K562 (cell line): ENCODE measurements around the gene PRKAR2B. TPM values are rescaled to one million over a fixed set of nuclear protein-coding genes. Genes with fewer than 3 reads are reported as not detected.
A peak's percentile ranks its signal among the peaks of the same experiment; 100 is the strongest.

Experiments
- ARID1B ChIP-seq: fragments of 450-650 bp; IDR thresholded peaks from 2 replicates; pipeline ENCODE4 v1.6.1; 2016; ENCODE audit warnings: antibody characterized with exemption, mild to moderate bottlenecking, inconsistent platforms
- ARID2 ChIP-seq: fragments of 450-650 bp; IDR thresholded peaks from 2 replicates; pipeline ENCODE4 v1.6.1; 2017; ENCODE audit warnings: antibody characterized with exemption, mild to moderate bottlenecking
- BHLHE40 ChIP-seq: IDR thresholded peaks from 2 replicates; pipeline ENCODE4 v1.6.1; 2011; ENCODE audit warnings: low read length, improper control_type of control experiment
- CBFB ChIP-seq: sonication (generic); formaldehyde crosslinking; IDR thresholded peaks from 2 replicates; pipeline ENCODE4 v1.4.0; 2020; ENCODE audit warnings: mild to moderate bottlenecking, missing genetic modification reagents
- CBX1 ChIP-seq: sonication (generic); IDR thresholded peaks from 2 replicates; pipeline ENCODE4 v1.6.1; 2016; ENCODE audit warnings: antibody characterized with exemption, low read depth, mild to moderate bottlenecking
- CC2D1A ChIP-seq: fragments of 450-650 bp; IDR thresholded peaks from 2 replicates; pipeline ENCODE4 v1.6.1; 2017; ENCODE audit warnings: mild to moderate bottlenecking
- CGGBP1 ChIP-seq: fragments of 250-450 bp; sonication (Bioruptor Pico); IDR thresholded peaks from 2 replicates; pipeline ENCODE4 v1.9.0; 2021; ENCODE audit warnings: mild to moderate bottlenecking
- DNMT1 ChIP-seq: fragments of 450-650 bp; IDR thresholded peaks from 2 replicates; pipeline ENCODE4 v1.6.1; 2016; ENCODE audit warnings: antibody characterized with exemption, mild to moderate bottlenecking
- EP300 ChIP-seq: IDR thresholded peaks from 2 replicates; pipeline ENCODE4 v1.6.1; 2012; ENCODE audit warnings: low read length, improper control_type of control experiment
- FOXA3 ChIP-seq, 2 experiments: fragments of 450-650 bp in 1 of 2; sonication (generic) in 1 of 2; formaldehyde crosslinking; IDR thresholded peaks in 1 of 2; conservative IDR thresholded peaks in 1 of 2; 2 replicates each; pipeline versions ENCODE4 v1.4.0 to v1.8.0; 2020 to 2022; ENCODE audit warnings: mild to moderate bottlenecking in 2 of 2, missing genetic modification reagents in 1 of 2
- HBP1 ChIP-seq: fragments of 450-650 bp; formaldehyde crosslinking; IDR thresholded peaks from 2 replicates; pipeline ENCODE4 v1.4.0; 2022; ENCODE audit warnings: missing genetic modification characterization
- IFI16 ChIP-seq: fragments of 250-450 bp; sonication (Bioruptor Pico); IDR thresholded peaks from 2 replicates; pipeline ENCODE4 v2.1.2; 2022; ENCODE audit warnings: mild to moderate bottlenecking, inconsistent platforms
- ILF3 ChIP-seq: fragments of 450-650 bp; IDR thresholded peaks from 2 replicates; pipeline ENCODE4 v1.6.1; 2018; ENCODE audit warnings: antibody characterized with exemption, mild to moderate bottlenecking, moderate library complexity, borderline replicate concordance
- MTA1 ChIP-seq: fragments of 450-650 bp; IDR thresholded peaks from 2 replicates; pipeline ENCODE4 v1.6.1; 2017; ENCODE audit warnings: borderline replicate concordance
- MXI1 ChIP-seq: IDR thresholded peaks from 2 replicates; pipeline ENCODE4 v1.6.1; 2011; ENCODE audit warnings: low read depth, mild to moderate bottlenecking, improper control_type of control experiment, low read length
- NCOR1 ChIP-seq: fragments of 450-650 bp; IDR thresholded peaks from 2 replicates; pipeline ENCODE4 v1.6.1; 2016; ENCODE audit warnings: mild to moderate bottlenecking, moderate library complexity
- NFXL1 ChIP-seq: fragments of 450-650 bp; formaldehyde crosslinking; IDR thresholded peaks from 2 replicates; pipeline ENCODE4 v1.4.0; 2021; ENCODE audit warnings: mild to moderate bottlenecking
- PHF20 ChIP-seq: fragments of 450-650 bp; IDR thresholded peaks from 2 replicates; pipeline ENCODE4 v1.6.1; 2018; ENCODE audit not compliant: partially characterized antibody
- PTTG1 ChIP-seq: fragments of 450-650 bp; IDR thresholded peaks from 2 replicates; pipeline ENCODE4 v1.6.1; 2016; ENCODE audit warnings: low read depth, mild to moderate bottlenecking, missing genetic modification characterization, missing compliant biosample characterization
- SIN3A ChIP-seq, 2 experiments: fragments of 150-350 bp in 1 of 2; IDR thresholded peaks; 2 replicates each; pipeline ENCODE4 v1.6.1; 2011 to 2016; ENCODE audit warnings: borderline replicate concordance in 2 of 2, low read depth in 2 of 2, low read length in 2 of 2, mild to moderate bottlenecking in 2 of 2, moderate library complexity in 2 of 2; ENCODE audit not compliant: control insufficient read depth in 1 of 2
- SIX5 ChIP-seq, 2 experiments: IDR thresholded peaks; 2 replicates each; pipeline ENCODE4 v1.6.1; 2011; ENCODE audit warnings: low read length in 2 of 2, borderline replicate concordance in 1 of 2, low read depth in 1 of 2, mild to moderate bottlenecking in 1 of 2, moderate library complexity in 1 of 2; ENCODE audit not compliant: insufficient read depth in 1 of 2
- SMAD1 ChIP-seq: fragments of 150-350 bp; IDR thresholded peaks from 2 replicates; pipeline ENCODE4 v1.6.1; 2014; ENCODE audit warnings: low read length, low read depth; ENCODE audit not compliant: partially characterized antibody
- U2AF1 ChIP-seq: fragments of 200-400 bp; formaldehyde crosslinking; optimal IDR thresholded peaks from 2 replicates; pipeline ENCODE3; 2017; ENCODE audit warnings: mild to moderate bottlenecking, low read depth, low read length, moderate library complexity
- ZBTB33 ChIP-seq: sonication (generic); formaldehyde crosslinking; IDR thresholded peaks from 2 replicates; pipeline ENCODE4 v1.8.1; 2023; ENCODE audit warnings: mild to moderate bottlenecking, missing genetic modification reagents
- ZNF143 ChIP-seq: sonication (generic); formaldehyde crosslinking; IDR thresholded peaks from 2 replicates; pipeline ENCODE4 v1.9.0; 2022; ENCODE audit warnings: mild to moderate bottlenecking, missing genetic modification reagents
- ZNF217 ChIP-seq: sonication (generic); formaldehyde crosslinking; IDR thresholded peaks from 2 replicates; pipeline ENCODE4 v1.8.0; 2022; ENCODE audit warnings: mild to moderate bottlenecking, missing genetic modification reagents
- ZNF644 ChIP-seq: fragments of 200-800 bp; sonication (Bioruptor generic); IDR thresholded peaks from 2 replicates; pipeline ENCODE4 v1.6.1; 2016; ENCODE audit warnings: low read depth, missing genetic modification characterization, missing compliant biosample characterization
- ZNF668 ChIP-seq: fragments of 250-450 bp; sonication (Bioruptor Pico); IDR thresholded peaks from 2 replicates; pipeline ENCODE4 v1.8.0; 2022; ENCODE audit warnings: mild to moderate bottlenecking, inconsistent platforms
- polyA plus RNA-seq, 8 experiments: library from polyadenylated mRNA; depleted of rRNA in 4 of 8; stranded (reverse) in 5 of 8; unstranded in 3 of 8; fragments of >200 nt; fragmentation: Nextera tagmentation in 2 of 8; fragmentation: Illumina TruSeq in 1 of 8; extraction: Ambion mirVana in 2 of 8; extraction: Trizol in 1 of 8; gene quantifications; 2 replicates each; pipeline versions ENCODE4 v1.2.1 to v1.2.3, GENCODE V29; 2011 to 2014; ENCODE audit warnings: inconsistent platforms in 1 of 8, missing spikeins in 1 of 8
- total RNA-seq, 7 experiments: library from RNA; depleted of rRNA in 6 of 7; stranded (reverse); fragments of >200 nt in 6 of 7; fragmentation: Illumina TruSeq in 2 of 7; extraction: Trizol in 2 of 7; gene quantifications; 2 replicates each; pipeline versions ENCODE4 v1.2.1 to v1.2.3, GENCODE V29; 2011 to 2021; ENCODE audit warnings: low replicate concordance in 1 of 7

The PRKAR2B gene
- total and polyA plus RNA-seq, 9 of the 15 experiments (the other 6 are each of a cell fraction or from before 2014, with no cell fraction given) = 59.0 to 173 (median 129) TPM

GRCh38 chr7:107025449-107026103 lies 18.9 kb upstream of the PRKAR2B start (continued):
- TF ChIP-seq SIN3A (IDR thresholded peaks at IDR 0.05; ENCODE audit: borderline replicate concordance in 2 of 2, control insufficient read depth in 1 of 2, low read depth in 2 of 2, low read length in 2 of 2) (no peak), SIX5 (IDR thresholded peaks at IDR 0.05; ENCODE audit: borderline replicate concordance in 1 of 2, insufficient read depth in 1 of 2, low read depth in 1 of 2, low read length in 2 of 2) (no peak), FOXA3 (CRISPR knock-in tag; conservative IDR thresholded peaks at IDR 0.05 in 1 of 2, IDR thresholded peaks at IDR 0.05 in 1 of 2) (peak; percentile 57 to 63; a peak in 2 of 4 replicates), CGGBP1 (CRISPR knock-in tag) (0 out of 2 replicates have a peak, but pooled peaks have one; percentile 76), CBX1 (no peak), ZNF143 (CRISPR knock-in tag) (no peak), BHLHE40 (no peak), ZNF217 (CRISPR knock-in tag) (no peak), NFXL1 (CRISPR knock-in tag) (no peak), SMAD1 (no peak), MTA1 (peak; percentile 73), U2AF1 (no peak), ILF3 (peak; percentile 57; the same call in 1 of the 2 replicates), ZNF668 (CRISPR knock-in tag) (peak; percentile 77; the same call in 1 of the 2 replicates), PTTG1 (no peak), NCOR1 (peak; percentile 71), EP300 (peak; percentile 86), MXI1 (no peak), ZNF644 (tag) (no peak), ZBTB33 (no peak), ARID2 (peak; percentile 82), PHF20 (no peak), CC2D1A (peak; percentile 88; the same call in 1 of the 2 replicates), ARID1B (peak; percentile 88), DNMT1 (no peak), IFI16 (CRISPR knock-in tag) (no peak), HBP1 (no peak), CBFB (CRISPR knock-in tag) (no peak)
